Activated naive CD4-positive, alpha-beta T cell treated with anti-CD3 and anti-CD28 coated beads for 36 hours (primary cell): Measurements from ENCODE around the gene SHTN1. TPM values are rescaled to one million over a fixed set of nuclear protein-coding genes. Genes with fewer than 3 reads are reported as not detected.

Source experiments
- CTCF ChIA-PET: fragments of 350-600 bp; sonication (Branson Sonifier 250); formaldehyde crosslinking; loops from one replicate; lab custom pipeline; 2021; ENCODE audit warnings: antibody characterized with exemption; lab: Charles Lee
- DNase-seq: peaks from one replicate; pipeline ENCODE4 v3.0.0-alpha.2; 2020
- H3K27ac Mint-ChIP-seq: one replicate; pipeline ENCODE4 v1.8.0; 2021; ENCODE audit warnings: mild to moderate bottlenecking, mixed read lengths
- H3K27me3 Mint-ChIP-seq: one replicate; pipeline ENCODE4 v1.8.0; 2021; ENCODE audit warnings: low read depth, mixed read lengths
- H3K36me3 Mint-ChIP-seq: one replicate; pipeline ENCODE4 v1.8.0; 2021; ENCODE audit warnings: low read depth, mixed read lengths
- H3K4me1 Mint-ChIP-seq: one replicate; pipeline ENCODE4 v1.8.0; 2021; ENCODE audit warnings: low read depth, mixed read lengths
- H3K4me3 Mint-ChIP-seq: one replicate; pipeline ENCODE4 v1.8.0; 2021; ENCODE audit warnings: mild to moderate bottlenecking, moderate library complexity, mixed read lengths
- H3K9me3 Mint-ChIP-seq: one replicate; pipeline ENCODE4 v1.8.0; 2021; ENCODE audit warnings: mixed read lengths
- intact Hi-C: fragments of 100-400 bp; cut with micrococcal nuclease; formaldehyde crosslinking; loops from one replicate; pipeline ENCODE4 v1.15.1; 2023
- total RNA-seq, 2 experiments: library from RNA; stranded (reverse); gene quantifications; one replicate each; pipeline ENCODE4 v1.2.3, GENCODE V29; 2021

The SHTN1 gene
- total RNA-seq, 2 experiments from 2014 or later, result 0.29 to 0.40 TPM

DNA sequence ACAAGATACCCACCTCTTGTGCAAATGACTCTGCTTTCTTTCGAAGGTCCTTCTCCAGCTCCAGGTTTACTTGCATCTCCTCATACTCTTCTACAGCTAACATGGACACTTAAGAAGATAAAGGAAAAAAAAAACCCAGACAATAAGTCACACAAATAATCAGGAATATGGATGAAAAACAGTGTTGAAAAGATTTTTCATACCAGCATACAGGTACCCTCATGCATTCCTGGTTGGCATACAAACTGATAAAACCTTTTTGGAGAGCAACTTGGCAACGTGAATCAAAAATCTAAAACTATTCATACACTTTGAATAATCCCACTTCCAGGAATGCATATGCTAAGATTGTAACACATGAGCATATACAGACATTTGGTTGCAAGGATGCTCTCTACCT is 60.1 kb downstream of the SHTN1 start:
- intact Hi-C loops, result no loop called here
- Mint-ChIP-seq H3K27ac (no peak overlapping the region), H3K4me3 (no peak overlapping the region), H3K9me3 (no peaks in the 10 kb centered on the region), H3K36me3 (no peaks in the 10 kb centered on the region), H3K27me3 (peaks cover 14% of the 10 kb centered on the region), H3K4me1 (no peaks in the 10 kb centered on the region)
- CTCF ChIA-PET, result no interaction called here
- no peak for DNase-seq

DNA sequence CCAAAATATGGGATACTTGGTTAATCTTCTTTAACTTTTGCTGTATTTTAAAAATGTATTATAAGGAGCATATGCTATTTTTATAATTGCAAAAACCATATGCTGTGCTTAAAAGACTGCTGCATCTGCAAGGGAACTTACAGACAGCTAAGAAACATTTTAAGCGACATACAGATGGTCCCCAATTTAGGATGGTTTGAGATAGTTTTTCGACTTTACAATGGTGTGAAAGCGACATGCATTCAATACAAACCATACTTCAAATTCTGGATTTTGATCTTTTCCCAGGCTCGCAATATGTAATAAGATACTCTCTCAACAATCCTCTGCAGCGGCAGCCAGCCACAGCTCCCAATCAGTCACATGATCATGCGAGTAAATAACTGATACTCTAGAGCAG is 73.2 kb downstream of the SHTN1 start:
- CTCF ChIA-PET, result no interaction called here
- intact Hi-C loops, result no loop called here
- Mint-ChIP-seq H3K36me3 (no peaks in the 10 kb centered on the region), H3K9me3 (peaks cover under 1% of the 10 kb centered on the region), H3K4me3 (no peak overlapping the region), H3K27ac (no peak overlapping the region), H3K27me3 (peaks cover 3% of the 10 kb centered on the region), H3K4me1 (no peaks in the 10 kb centered on the region)
- no peak for DNase-seq

DNA sequence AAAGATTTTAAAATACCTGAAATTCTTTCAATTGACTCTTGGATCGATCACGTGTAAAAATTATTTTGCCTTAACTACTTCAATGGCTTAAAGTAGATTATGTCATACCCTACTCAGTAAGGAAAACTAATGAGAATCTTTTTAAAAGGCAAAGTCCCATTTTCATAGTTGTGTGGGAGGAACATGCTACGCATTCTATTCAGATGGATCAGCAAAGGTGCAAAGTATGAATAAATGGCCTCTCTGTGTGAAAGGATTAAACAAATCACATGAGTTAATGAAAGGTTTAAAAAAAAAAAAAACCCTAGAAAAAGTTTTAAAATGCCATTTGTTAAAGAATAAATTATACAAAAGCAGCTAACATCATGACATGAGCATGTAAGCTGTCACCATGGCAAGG is 78.6 kb downstream of the SHTN1 start:
- no peaks in the 10 kb centered on the region for H3K9me3 Mint-ChIP-seq
- intact Hi-C loops, result no loop called here
- no peak overlapping the region for H3K27ac Mint-ChIP-seq
- peaks cover 2% of the 10 kb centered on the region for H3K27me3 Mint-ChIP-seq
- no peaks in the 10 kb centered on the region for H3K4me1 Mint-ChIP-seq
- CTCF ChIA-PET, result interaction anchor here (0.7 kb wide), 1 partner anchor 56 kb away, joined by 3 read pairs; no protein-coding TSS in a partner anchor
- DNase-seq, result no peak
- no peak overlapping the region for H3K4me3 Mint-ChIP-seq
- H3K36me3 Mint-ChIP-seq, result no peaks in the 10 kb centered on the region

DNA sequence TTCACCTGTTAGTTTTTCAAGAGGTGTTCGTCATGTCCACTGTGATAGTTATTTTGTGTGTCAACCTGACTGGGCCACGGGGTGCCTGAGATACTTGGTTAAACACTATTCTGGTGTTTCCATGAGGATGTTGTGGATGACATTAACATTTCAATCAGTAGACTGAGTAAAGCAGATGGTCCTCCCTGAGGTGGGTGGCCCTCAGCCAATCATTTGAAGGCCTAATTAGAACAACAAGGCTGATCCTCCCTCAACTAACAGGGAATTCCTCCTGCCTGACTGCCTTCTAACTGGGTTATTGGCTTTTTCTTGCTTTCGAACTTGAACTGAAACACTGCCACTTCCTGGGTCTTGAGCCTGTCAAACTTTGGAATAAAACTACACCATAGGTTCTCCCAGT is 79.9 kb downstream of the SHTN1 start:
- CTCF ChIA-PET, result no interaction called here
- Mint-ChIP-seq H3K9me3 (no peaks in the 10 kb centered on the region), H3K36me3 (no peaks in the 10 kb centered on the region), H3K4me3 (no peak overlapping the region), H3K27ac (no peak overlapping the region), H3K27me3 (peaks cover 5% of the 10 kb centered on the region), H3K4me1 (no peaks in the 10 kb centered on the region)
- no peak for DNase-seq
- intact Hi-C loops, result no loop called here

DNA sequence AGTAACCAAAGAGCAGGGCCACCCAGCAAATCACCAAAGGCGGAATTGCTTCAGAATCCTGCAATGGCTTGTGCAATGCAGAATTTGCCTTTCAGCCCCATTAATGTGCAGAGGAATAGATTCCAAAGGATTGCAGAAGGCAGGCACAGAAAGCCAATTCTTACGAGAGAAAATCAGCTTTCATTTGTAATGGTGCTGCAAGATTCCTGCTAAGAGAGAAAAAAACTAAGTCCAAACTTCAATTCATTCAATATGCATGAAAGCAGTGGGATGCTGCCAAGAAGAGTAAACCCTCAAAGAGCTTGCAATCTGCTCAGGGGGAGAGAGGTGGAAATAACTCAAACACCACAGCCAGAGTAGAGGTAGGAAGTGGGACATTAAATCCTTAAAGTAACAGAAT is 85.3 kb downstream of the SHTN1 start:
- CTCF ChIA-PET, result no interaction called here
- peaks cover 6% of the 10 kb centered on the region for H3K27me3 Mint-ChIP-seq
- intact Hi-C loops, result no loop called here

DNA sequence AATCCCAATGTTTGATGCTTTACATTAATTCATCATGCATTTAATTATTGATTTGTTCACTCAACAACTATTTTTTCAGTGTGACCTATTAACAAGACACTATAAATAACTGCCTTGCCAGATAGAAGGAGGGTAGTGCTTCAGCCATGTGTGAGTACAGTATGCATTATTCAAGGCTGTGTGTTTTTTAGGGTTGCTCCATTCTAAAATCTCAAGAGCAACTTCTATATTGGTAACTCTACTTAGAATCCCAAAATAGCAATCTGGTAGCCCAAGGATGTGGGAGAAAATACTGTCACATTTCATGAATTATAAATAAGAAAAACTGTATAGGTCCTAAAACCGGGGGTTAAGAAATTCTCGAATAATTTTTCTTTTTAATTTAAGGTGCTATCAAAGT is 85.8 kb downstream of the SHTN1 start:
- Mint-ChIP-seq H3K27me3 (peaks cover 8% of the 10 kb centered on the region), H3K4me1 (no peaks in the 10 kb centered on the region), H3K4me3 (no peak overlapping the region), H3K27ac (no peak overlapping the region), H3K9me3 (no peaks in the 10 kb centered on the region), H3K36me3 (no peaks in the 10 kb centered on the region)
- intact Hi-C loops, result no loop called here
- no peak for DNase-seq
- CTCF ChIA-PET, result no interaction called here

More for the DNA sequence above, 85.3 kb downstream of the SHTN1 start:
- no peaks in the 10 kb centered on the region for H3K9me3 Mint-ChIP-seq
- DNase-seq, result no peak
- H3K4me1 Mint-ChIP-seq, result no peaks in the 10 kb centered on the region
- no peak overlapping the region for H3K27ac Mint-ChIP-seq
- H3K36me3 Mint-ChIP-seq, result no peaks in the 10 kb centered on the region
- no peak overlapping the region for H3K4me3 Mint-ChIP-seq

DNA sequence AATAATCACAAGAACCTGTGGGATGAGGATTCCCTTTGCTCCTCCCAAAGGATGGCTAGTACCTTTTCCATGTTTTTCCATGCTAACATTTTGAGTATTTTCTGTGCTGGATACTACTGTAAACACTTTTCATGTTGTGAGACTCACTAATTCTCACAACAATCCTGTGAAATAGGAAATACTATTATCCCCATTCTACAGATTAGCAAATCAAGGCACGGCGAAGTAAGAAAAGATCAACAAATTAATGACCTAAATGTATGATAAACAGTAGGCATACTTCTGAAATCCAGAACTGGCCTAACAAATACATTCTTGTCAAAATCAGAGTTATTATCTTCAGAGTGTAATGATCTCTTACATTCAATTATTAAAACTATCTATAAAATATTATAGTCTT is 86.4 kb downstream of the SHTN1 start:
- no peak for DNase-seq
- Mint-ChIP-seq H3K36me3 (no peaks in the 10 kb centered on the region), H3K4me1 (no peaks in the 10 kb centered on the region), H3K4me3 (no peak overlapping the region), H3K9me3 (no peaks in the 10 kb centered on the region), H3K27me3 (peaks cover 8% of the 10 kb centered on the region), H3K27ac (no peak overlapping the region)
- CTCF ChIA-PET, result no interaction called here
- intact Hi-C loops, result no loop called here

DNA sequence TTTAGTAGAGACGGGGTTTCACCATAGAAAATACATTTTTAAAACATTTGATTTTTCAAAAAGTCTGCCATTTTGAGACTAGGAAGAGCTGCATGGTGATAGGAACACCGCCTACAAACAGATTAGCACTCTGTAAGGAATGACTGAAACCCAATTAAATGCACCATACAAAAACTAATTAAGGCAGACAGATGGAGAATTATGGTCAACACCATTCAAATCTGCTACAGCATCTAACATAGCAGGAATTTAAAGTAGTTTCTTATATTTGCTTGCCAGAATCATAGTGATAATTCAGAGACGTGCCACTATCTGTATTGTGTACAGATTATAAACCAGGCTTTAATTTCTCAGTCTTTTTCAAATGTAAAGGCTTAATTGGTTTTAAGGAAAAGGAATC is 87.5 kb downstream of the SHTN1 start:
- intact Hi-C loops, result no loop called here
- no peak overlapping the region for H3K27ac Mint-ChIP-seq
- H3K36me3 Mint-ChIP-seq, result no peaks in the 10 kb centered on the region
- CTCF ChIA-PET, result no interaction called here
- H3K9me3 Mint-ChIP-seq, result no peaks in the 10 kb centered on the region
- DNase-seq, result no peak
- peaks cover 8% of the 10 kb centered on the region for H3K27me3 Mint-ChIP-seq
- no peak overlapping the region for H3K4me3 Mint-ChIP-seq
- no peaks in the 10 kb centered on the region for H3K4me1 Mint-ChIP-seq

DNA sequence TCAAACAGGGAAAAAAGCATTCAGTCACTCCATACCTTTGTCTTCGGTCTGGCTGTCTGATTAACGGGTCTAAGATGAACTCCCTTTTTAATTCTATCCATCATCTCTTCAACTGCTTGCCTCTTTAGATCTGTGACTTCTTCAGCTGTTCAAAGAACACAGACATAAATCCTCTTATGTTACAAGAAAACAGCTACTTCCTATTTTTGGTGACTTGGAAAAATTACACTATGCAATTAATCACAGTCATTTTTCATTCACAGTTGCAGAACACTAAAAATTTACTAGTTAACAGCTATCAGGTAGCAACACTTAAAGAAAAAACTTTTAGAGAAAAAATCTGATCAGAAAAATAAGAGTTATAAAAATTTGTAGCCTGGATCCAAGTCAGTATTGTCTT is 89.6 kb downstream of the SHTN1 start:
- H3K27ac Mint-ChIP-seq, result no peak overlapping the region
- H3K4me3 Mint-ChIP-seq, result no peak overlapping the region
- no peaks in the 10 kb centered on the region for H3K36me3 Mint-ChIP-seq
- no peaks in the 10 kb centered on the region for H3K9me3 Mint-ChIP-seq
- no peaks in the 10 kb centered on the region for H3K4me1 Mint-ChIP-seq
- H3K27me3 Mint-ChIP-seq, result peaks cover 8% of the 10 kb centered on the region
- CTCF ChIA-PET, result interaction anchor here (0.6 kb wide), 1 partner anchor 11 kb away, joined by 4 read pairs; no protein-coding TSS in a partner anchor
- no peak for DNase-seq
- intact Hi-C loops, result no loop called here

DNA sequence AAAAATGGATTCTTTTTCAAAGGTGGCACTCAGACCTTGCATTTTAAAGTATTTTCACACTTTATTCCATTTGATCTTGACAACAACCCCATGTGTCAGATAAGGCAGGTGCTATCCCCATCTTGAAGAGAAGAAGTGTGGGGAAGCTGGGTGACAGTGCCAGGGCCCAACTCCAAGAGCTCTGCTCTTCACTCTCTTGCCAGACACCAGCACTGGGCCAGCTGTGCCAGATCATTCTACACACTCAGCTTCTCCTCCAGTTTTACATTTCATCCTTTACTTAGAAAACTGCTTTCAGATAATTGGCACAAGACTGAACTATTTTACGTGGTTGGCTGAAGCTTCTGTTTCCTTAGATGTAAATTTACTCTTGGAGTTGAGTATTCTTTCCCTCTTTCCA is 91.3 kb downstream of the SHTN1 start:
- CTCF ChIA-PET, result no interaction called here
- no peak overlapping the region for H3K4me3 Mint-ChIP-seq
- H3K36me3 Mint-ChIP-seq, result no peaks in the 10 kb centered on the region
- H3K27ac Mint-ChIP-seq, result no peak overlapping the region
- no peak for DNase-seq
- no peaks in the 10 kb centered on the region for H3K9me3 Mint-ChIP-seq
- intact Hi-C loops, result no loop called here
- H3K27me3 Mint-ChIP-seq, result peaks cover 5% of the 10 kb centered on the region
- no peaks in the 10 kb centered on the region for H3K4me1 Mint-ChIP-seq

DNA sequence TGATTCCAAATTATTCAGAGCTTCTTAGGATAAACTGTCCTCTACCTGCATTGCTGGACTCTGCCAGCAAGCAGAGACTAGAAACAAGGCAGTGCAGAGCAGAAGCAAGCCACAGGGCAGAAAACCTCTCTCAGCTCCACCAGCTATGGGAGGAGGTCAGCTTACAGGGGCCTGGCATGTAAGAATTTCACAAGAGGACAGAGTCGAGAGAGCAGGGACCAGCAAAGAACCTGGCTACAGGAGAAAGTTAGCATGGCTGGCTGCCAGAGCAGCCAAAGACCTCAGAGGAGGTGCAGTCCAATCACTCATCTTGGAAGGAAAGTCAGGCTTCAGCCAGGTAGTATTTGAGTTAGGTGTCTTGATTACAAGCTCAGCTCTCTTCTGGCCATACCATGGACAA is 92.8 kb downstream of the SHTN1 start:
- H3K4me3 Mint-ChIP-seq, result no peak overlapping the region
- H3K4me1 Mint-ChIP-seq, result no peaks in the 10 kb centered on the region
- no peak for DNase-seq
- CTCF ChIA-PET, result no interaction called here
- no peak overlapping the region for H3K27ac Mint-ChIP-seq
- H3K36me3 Mint-ChIP-seq, result no peaks in the 10 kb centered on the region
- H3K9me3 Mint-ChIP-seq, result no peaks in the 10 kb centered on the region
- intact Hi-C loops, result no loop called here
- peaks cover 5% of the 10 kb centered on the region for H3K27me3 Mint-ChIP-seq

DNA sequence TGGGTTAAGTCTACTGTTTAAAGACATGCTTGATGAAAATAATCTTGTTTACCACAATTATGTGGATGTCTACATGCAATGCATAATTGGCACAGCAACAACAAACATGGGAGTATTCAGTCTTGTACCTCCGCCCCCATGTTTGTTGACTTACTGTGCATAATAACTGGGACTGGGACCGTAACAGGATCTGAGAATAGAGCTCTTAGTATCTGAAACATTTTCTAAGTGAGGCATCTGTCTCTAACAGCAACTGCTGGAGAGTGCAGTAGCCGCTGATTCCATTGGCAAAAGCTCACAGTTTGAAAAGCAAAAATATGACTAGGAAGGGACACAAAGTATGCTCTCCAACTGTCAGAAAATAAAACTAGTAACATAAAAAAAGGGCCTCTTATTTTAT is 94.1 kb downstream of the SHTN1 start:
- intact Hi-C loops, result no loop called here
- H3K27ac Mint-ChIP-seq, result no peak overlapping the region
- no peaks in the 10 kb centered on the region for H3K9me3 Mint-ChIP-seq
- no peak overlapping the region for H3K4me3 Mint-ChIP-seq
- H3K4me1 Mint-ChIP-seq, result no peaks in the 10 kb centered on the region
- no peaks in the 10 kb centered on the region for H3K36me3 Mint-ChIP-seq
- no peak for DNase-seq
- peaks cover 5% of the 10 kb centered on the region for H3K27me3 Mint-ChIP-seq
- CTCF ChIA-PET, result interaction anchor here (0.7 kb wide), 1 partner anchor 264 kb away, joined by 3 read pairs; no protein-coding TSS in a partner anchor

DNA sequence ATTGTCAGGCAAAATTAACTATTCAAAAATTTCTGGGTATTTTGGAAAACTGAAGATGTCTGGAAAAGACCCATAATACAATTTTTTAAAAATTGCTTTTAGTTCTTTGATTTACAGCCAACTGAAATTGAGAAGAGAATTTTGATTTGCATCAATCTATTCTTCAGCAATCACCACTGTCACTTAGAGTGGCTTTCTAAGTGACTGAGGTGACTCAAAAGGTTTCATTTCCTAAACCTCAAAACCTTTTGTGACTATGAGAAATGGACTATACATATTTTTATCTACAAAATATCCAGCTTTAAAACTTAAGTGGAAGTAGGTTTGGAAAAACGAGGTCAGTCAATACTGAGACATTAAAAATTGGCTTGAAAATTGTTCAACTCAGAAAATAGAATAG is 95.7 kb downstream of the SHTN1 start:
- Mint-ChIP-seq H3K36me3 (no peaks in the 10 kb centered on the region), H3K4me3 (no peak overlapping the region), H3K27ac (no peak overlapping the region), H3K4me1 (no peaks in the 10 kb centered on the region), H3K27me3 (peaks cover 3% of the 10 kb centered on the region), H3K9me3 (no peaks in the 10 kb centered on the region)
- no peak for DNase-seq
- CTCF ChIA-PET, result no interaction called here
- intact Hi-C loops, result no loop called here
